RWPE1 (cell line): Measurements from ENCODE around the gene CNOT11.

Experiments
- CTCF ChIA-PET: fragments of 350-600 bp; sonication (Branson Sonifier 250); formaldehyde crosslinking; extraction: SDS; loops from one replicate; lab custom pipeline; 2021; lab: Yijun Ruan, JAX
- POLR2A ChIA-PET: fragments of 400-600 bp; formaldehyde crosslinking; extraction: SDS; loops from one replicate; lab custom pipeline; 2020; ENCODE audit warnings: antibody characterized with exemption; ENCODE audit not compliant: low non-redundant PET; lab: Yijun Ruan, JAX
- DNase-seq: peaks from one replicate; pipeline ENCODE4 v3.0.0; 2012; ENCODE audit warnings: low spot score
- H3K27ac ChIP-seq: fragments of 450-650 bp; 2 replicates; pipeline ENCODE4 v1.5.1; 2017
- TF ChIP-seq, protein P1 (sequence below): fragments of 450-650 bp; conservative IDR thresholded peaks from 2 replicates; pipeline ENCODE4 v1.5.1; 2017; ENCODE audit warnings: low read depth, mild to moderate bottlenecking

Gene CNOT11

DNA sequence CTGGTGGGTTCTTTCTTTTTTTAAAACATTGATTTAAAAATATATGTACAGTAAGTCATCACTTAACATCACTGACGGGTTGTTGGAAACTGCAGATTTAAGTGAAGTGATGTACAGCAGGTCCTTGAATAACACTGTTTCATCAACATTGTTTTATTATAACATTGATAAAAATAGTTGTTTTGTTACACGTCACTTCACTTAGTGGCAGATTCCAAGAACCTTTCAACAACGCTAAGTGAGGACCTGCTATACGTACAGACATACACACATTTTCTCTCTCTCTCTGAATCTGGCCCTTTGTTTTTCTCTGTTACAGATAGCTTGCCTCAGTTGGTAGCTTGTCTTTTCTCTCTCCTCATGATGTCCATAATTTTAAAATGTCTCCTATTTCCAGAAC, 9.5 kb downstream of the CNOT11 start:
- ChIA-PET CTCF (no interaction called here), POLR2A (no interaction called here)
- no peak for DNase-seq
- H3K27ac ChIP-seq, result no peak overlapping the region
- TF ChIP-seq, protein P1, sequence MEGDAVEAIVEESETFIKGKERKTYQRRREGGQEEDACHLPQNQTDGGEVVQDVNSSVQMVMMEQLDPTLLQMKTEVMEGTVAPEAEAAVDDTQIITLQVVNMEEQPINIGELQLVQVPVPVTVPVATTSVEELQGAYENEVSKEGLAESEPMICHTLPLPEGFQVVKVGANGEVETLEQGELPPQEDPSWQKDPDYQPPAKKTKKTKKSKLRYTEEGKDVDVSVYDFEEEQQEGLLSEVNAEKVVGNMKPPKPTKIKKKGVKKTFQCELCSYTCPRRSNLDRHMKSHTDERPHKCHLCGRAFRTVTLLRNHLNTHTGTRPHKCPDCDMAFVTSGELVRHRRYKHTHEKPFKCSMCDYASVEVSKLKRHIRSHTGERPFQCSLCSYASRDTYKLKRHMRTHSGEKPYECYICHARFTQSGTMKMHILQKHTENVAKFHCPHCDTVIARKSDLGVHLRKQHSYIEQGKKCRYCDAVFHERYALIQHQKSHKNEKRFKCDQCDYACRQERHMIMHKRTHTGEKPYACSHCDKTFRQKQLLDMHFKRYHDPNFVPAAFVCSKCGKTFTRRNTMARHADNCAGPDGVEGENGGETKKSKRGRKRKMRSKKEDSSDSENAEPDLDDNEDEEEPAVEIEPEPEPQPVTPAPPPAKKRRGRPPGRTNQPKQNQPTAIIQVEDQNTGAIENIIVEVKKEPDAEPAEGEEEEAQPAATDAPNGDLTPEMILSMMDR, result no peak

DNA sequence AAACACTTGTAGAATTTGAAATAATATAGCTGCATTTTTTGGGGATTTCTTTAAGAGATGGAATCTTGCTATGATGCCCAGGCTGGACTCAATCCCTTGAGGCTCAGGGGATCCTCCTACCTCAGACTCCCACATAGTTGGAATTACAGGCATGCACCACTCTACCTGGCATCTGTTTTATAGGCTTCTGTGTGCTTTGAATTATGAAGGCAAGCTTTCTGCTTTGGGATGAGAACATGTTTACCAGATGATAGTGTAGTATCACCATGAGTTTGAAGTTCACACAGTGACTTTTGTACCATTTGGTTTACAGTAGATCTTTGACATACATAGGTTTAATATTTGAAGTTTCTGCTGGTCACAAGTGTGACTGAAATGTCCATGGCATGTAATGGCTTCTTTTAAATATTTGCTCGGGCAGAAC, 10.7 kb downstream of the CNOT11 start:
- DNase-seq, result no peak
- no peak overlapping the region for H3K27ac ChIP-seq
- TF ChIP-seq, protein P1, result no peak
- ChIA-PET CTCF (no interaction called here), POLR2A (no interaction called here)

DNA sequence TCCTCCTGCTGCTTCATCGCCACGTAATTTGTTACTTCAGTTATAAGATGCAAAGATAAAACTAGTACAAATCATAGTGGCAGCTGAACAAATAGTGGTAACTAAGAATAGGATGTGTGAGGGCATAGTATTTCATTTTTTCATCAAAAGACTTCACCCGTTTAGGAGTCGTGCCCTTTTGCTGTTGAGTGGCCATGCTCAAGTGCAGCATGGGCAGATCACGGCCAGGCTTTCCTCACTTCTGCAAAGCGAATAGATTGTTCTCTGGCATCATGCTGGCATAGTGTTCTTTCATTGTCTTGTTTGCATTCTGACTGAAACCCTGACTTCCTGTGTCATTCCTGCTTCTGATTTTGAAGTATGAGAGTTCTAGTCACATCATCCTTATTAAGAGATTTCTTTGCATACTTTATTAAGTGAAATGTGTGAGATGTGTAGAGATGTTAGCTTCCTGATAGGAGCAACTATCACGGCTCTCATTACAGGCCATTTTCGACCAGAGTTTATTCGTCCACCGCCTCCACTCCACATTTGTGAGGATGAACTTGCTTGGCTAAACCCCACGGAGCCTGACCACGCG, 11.8 kb downstream of the CNOT11 start:
- DNase-seq, result no peak
- ChIA-PET POLR2A (no interaction called here), CTCF (no interaction called here)
- TF ChIP-seq, protein P1, result no peak
- no peak overlapping the region for H3K27ac ChIP-seq

DNA sequence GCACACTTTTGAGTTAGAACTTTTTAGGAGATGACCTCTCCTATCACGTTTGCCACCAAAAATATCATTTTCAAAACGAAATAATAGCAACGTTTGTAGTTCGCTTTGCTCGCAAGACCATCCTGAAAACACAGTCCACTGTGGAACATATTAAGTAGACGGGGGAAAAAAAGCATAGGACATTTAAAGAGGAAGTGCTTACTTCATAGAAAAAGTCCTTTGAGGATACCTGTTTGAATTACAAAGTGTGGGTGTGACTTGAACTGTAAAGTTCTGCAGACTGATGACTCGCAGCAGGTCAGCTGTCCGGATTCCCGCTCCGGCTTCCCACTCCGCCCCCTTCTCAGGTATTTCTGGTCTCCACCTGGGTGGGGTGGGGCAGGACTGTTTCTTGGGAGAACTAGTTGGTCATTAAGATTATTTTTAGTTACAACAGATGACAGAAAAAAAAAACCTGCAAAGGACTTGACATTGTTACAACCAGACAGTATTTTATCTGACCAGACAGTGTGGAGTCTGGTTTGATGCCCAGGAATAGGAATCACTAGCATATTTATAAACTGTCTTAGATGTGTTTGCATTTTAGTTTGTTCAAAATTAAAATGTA, 13.3 kb downstream of the CNOT11 start:
- TF ChIP-seq, protein P1, result no peak
- no peak overlapping the region for H3K27ac ChIP-seq
- ChIA-PET CTCF (interaction anchor here (1.1 kb wide), 1 partner anchor 11 kb away, joined by 11 read pairs; no protein-coding TSS in a partner anchor), POLR2A (no interaction called here)
- peak; percentile 57 for DNase-seq

DNA sequence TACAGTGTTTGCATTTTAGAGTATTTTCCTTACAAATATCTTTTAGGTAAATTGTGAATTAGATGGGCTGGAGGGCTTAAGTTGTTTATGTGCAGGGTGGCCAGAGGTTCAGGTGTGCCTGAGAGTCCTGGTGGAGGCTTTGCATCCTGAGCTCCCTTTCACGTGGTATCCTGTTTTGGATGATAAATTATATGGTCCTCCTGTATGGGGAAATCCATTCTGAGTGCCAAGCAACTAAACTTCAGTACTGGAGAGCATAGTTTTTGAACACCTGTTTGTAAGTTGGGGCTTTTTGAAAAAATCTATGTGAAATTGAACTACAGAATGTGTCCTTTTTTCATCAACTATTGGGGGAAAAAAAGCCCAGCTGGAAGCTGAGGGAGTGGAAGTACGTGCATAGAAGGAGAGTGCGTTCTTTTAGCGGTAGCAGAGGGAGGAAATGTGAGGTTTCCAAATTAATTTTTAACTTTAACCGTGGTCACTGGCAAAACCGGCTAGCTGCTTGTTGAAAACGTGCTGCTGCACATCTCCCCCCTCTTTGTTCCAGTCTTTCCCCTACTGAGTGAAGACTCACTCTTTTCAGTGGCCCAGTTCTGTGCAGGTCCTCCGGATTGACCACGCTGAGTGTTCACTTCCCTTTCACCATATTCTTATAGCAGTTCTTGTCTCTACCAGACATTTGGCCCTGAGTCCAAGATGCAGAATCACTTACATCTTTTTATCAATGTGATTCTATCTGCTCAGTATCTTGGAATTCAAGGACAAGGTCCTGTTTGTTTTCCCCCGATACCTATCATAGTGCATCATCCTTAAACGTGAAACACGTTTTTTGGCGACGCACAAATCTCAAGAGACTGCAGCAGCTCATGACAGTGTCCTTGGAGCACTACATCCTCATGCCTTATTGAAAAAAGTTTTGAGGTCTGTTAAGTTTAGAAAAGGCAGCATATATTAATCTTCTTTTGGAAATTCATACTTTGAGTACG, 15.3 kb downstream of the CNOT11 start:
- CTCF ChIA-PET, result no interaction called here
- no peak for DNase-seq
- no peak overlapping the region for H3K27ac ChIP-seq
- TF ChIP-seq, protein P1, result no peak
- POLR2A ChIA-PET, result no interaction called here

DNA sequence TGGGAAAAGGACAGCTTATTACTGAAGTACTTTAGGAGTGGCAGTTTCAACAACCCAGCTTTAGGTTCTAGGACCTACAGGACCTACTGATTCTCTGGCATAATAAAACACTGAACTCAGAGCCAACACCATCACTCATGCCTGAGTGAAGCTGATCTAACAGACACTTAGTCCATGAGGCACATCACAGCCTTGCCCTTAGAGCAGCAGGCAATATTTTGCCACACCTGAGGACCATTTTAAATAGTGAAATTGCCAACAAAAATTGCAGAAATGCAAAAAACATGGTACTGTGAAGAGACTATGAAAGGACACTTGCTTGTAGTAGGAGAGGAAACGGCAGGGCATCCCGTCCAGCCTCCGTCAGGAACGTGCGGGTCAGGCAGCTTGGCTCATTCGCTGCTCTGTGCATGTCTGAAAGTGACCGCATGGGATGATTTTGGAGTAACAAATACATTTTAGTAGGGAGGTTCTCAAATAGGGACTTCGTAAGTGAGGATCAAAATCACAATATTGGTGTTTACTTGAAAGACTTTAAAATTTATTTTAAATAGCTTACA, 18.1 kb downstream of the CNOT11 start:
- CTCF ChIA-PET, result no interaction called here
- POLR2A ChIA-PET, result no interaction called here
- TF ChIP-seq, protein P1, result no peak

More for the DNA sequence above, 18.1 kb downstream of the CNOT11 start:
- H3K27ac ChIP-seq, result no peak overlapping the region
- DNase-seq, result no peak
